CD14-positive monocyte (primary cell): ENCODE data around the gene UBE3C. TPM values are rescaled to one million over a fixed set of nuclear protein-coding genes. Genes with fewer than 3 reads are reported as not detected.
A peak's percentile ranks its signal among the peaks of the same experiment; 100 is the strongest.

Experiments used
- DNase-seq, 3 donors: peaks; one replicate each; pipeline ENCODE4 v3.0.0-alpha.2; 2011 to 2022
- H2AFZ ChIP-seq: 2 replicates; pipeline ENCODE4 v1.6.0; 2012; ENCODE audit warnings: mild to moderate bottlenecking, low read depth, low read length, inconsistent platforms; ENCODE audit not compliant: insufficient read depth, poor library complexity, severe bottlenecking
- H3K27ac ChIP-seq, 2 donors: 1 replicate in 1 of 2; 2 replicates in 1 of 2; pipeline ENCODE4 v1.5.1; 2012 to 2013; ENCODE audit warnings: low read length in 2 of 2, control low read depth in 1 of 2, inconsistent platforms in 1 of 2, low read depth in 1 of 2, mild to moderate bottlenecking in 1 of 2
- H3K27me3 ChIP-seq, 2 donors: one replicate each; pipeline versions ENCODE4 v1.6.0 to v1.6.1; 2011 to 2013; ENCODE audit warnings: low read length in 2 of 2; ENCODE audit not compliant: control insufficient read depth in 2 of 2, insufficient read depth in 2 of 2
- H3K36me3 ChIP-seq, 2 donors: replicated peaks in 1 of 2; 1 replicate in 1 of 2; 2 replicates in 1 of 2; pipeline versions ENCODE4 v1.5.1 to v1.6.1; 2012 to 2013; ENCODE audit warnings: low read length in 2 of 2, control low read depth in 1 of 2, inconsistent platforms in 1 of 2, mild to moderate bottlenecking in 1 of 2; ENCODE audit not compliant: insufficient read depth in 2 of 2, control insufficient read depth in 1 of 2
- H3K4me1 ChIP-seq, 2 donors: 1 replicate in 1 of 2; 2 replicates in 1 of 2; pipeline versions ENCODE4 v1.5.1 to v1.6.1; 2012 to 2013; ENCODE audit warnings: low read length in 2 of 2, control low read depth in 1 of 2, inconsistent platforms in 1 of 2, mild to moderate bottlenecking in 1 of 2, moderate library complexity in 1 of 2; ENCODE audit not compliant: insufficient read depth in 2 of 2, control insufficient read depth in 1 of 2
- H3K4me2 ChIP-seq: replicated peaks from 2 replicates; pipeline ENCODE3; 2012; ENCODE audit warnings: low read length, moderate library complexity, mild to moderate bottlenecking; ENCODE audit not compliant: poor library complexity, severe bottlenecking; ENCODE audit errors: extremely low read depth
- H3K4me3 ChIP-seq, 3 experiments: fragments of 200-600 bp in 1 of 3; sonication (generic) in 1 of 3; replicated peaks in 1 of 3; 1 replicate in 2 of 3; 2 replicates in 1 of 3; pipeline ENCODE4 v1.5.1; 2011 to 2013; ENCODE audit warnings: low read length in 3 of 3, mild to moderate bottlenecking in 3 of 3, control low read depth in 2 of 3, low read depth in 2 of 3, inconsistent platforms in 1 of 3, moderate library complexity in 1 of 3
- H3K79me2 ChIP-seq: 2 replicates; pipeline ENCODE4 v1.6.0; 2012; ENCODE audit warnings: mild to moderate bottlenecking, control low read depth, inconsistent platforms, low read length, moderate library complexity; ENCODE audit not compliant: insufficient read depth
- H3K9ac ChIP-seq: 2 replicates; pipeline ENCODE4 v1.6.0; 2017; ENCODE audit warnings: low read length, mild to moderate bottlenecking; ENCODE audit not compliant: insufficient read depth, poor library complexity, severe bottlenecking
- H3K9me3 ChIP-seq, 2 donors: replicated peaks in 1 of 2; 1 replicate in 1 of 2; 2 replicates in 1 of 2; pipeline versions ENCODE4 v1.5.1 to v1.6.1; 2012 to 2013; ENCODE audit warnings: low read length in 2 of 2, control low read depth in 1 of 2; ENCODE audit not compliant: control insufficient read depth in 1 of 2, insufficient read depth in 1 of 2
- H4K20me1 ChIP-seq: 2 replicates; pipeline ENCODE4 v1.6.0; 2012; ENCODE audit warnings: mild to moderate bottlenecking, low read length, control low read depth, moderate library complexity; ENCODE audit not compliant: insufficient read depth
- H3K27ac Mint-ChIP-seq, 7 donors: one replicate each; pipeline ENCODE4 v1.8.0; 2020; ENCODE audit warnings: mild to moderate bottlenecking in 7 of 7, mixed read lengths in 7 of 7, moderate library complexity in 6 of 7, inconsistent platforms in 2 of 7
- H3K27me3 Mint-ChIP-seq, 3 donors: one replicate each; pipeline ENCODE4 v1.8.0; 2021 to 2022; ENCODE audit warnings: low read depth in 3 of 3, mild to moderate bottlenecking in 3 of 3, mixed read lengths in 3 of 3, moderate library complexity in 3 of 3, inconsistent platforms in 1 of 3
- H3K36me3 Mint-ChIP-seq, 2 donors: one replicate each; pipeline ENCODE4 v1.8.0; 2020; ENCODE audit warnings: mixed read lengths in 2 of 2, inconsistent platforms in 1 of 2, mild to moderate bottlenecking in 1 of 2
- H3K4me1 Mint-ChIP-seq: one replicate; pipeline ENCODE4 v1.8.0; 2020; ENCODE audit warnings: mild to moderate bottlenecking, mixed read lengths
- H3K4me3 Mint-ChIP-seq, 2 donors: one replicate each; pipeline ENCODE4 v1.8.0; 2020; ENCODE audit warnings: mild to moderate bottlenecking in 2 of 2, mixed read lengths in 2 of 2, moderate library complexity in 1 of 2
- H3K9me3 Mint-ChIP-seq, 7 donors: one replicate each; pipeline ENCODE4 v1.8.0; 2020 to 2022; ENCODE audit warnings: mixed read lengths in 7 of 7, mild to moderate bottlenecking in 6 of 7, moderate library complexity in 6 of 7, inconsistent platforms in 2 of 7
- CTCF ChIP-seq: fragments of 200-600 bp; IDR thresholded peaks from one replicate; pipeline ENCODE4 v1.8.0; 2022; ENCODE audit warnings: antibody characterized with exemption, mild to moderate bottlenecking
- WGBS: methylation state at CpG from one replicate; pipeline ENCODE4 v1.1.5; 2013; ENCODE audit warnings: missing lambda C conversion rate; ENCODE audit not compliant: insufficient coverage; 5-methylcytosine and 5-hydroxymethylcytosine counted together
- intact Hi-C, 2 donors: fragments of 100-400 bp; cut with micrococcal nuclease; formaldehyde crosslinking; loops; one replicate each; pipeline versions ENCODE4 v1.15.0 to v1.15.1; 2023
- polyA plus RNA-seq, 3 donors: library from polyadenylated mRNA; depleted of rRNA in 1 of 3; unstranded in 2 of 3; stranded (reverse) in 1 of 3; fragments of 300-500 nt in 2 of 3; fragments of >200 nt in 1 of 3; fragmentation: Illumina TruSeq in 2 of 3; gene quantifications; 1 replicate in 2 of 3; 2 replicates in 1 of 3; pipeline ENCODE4 v1.2.3, GENCODE V29; 2012 to 2021
- small RNA-seq: library from RNA; depleted of rRNA; stranded (forward); fragments of <200 nt; gene quantifications from one replicate; pipeline ENCODE3, GENCODE V24; 2012; ENCODE audit warnings: low read depth; ENCODE audit not compliant: insufficient read length

Gene UBE3C
- polyA plus RNA-seq, 3 donors: 19.5 to 34.5 (median 24.3) TPM

DNA sequence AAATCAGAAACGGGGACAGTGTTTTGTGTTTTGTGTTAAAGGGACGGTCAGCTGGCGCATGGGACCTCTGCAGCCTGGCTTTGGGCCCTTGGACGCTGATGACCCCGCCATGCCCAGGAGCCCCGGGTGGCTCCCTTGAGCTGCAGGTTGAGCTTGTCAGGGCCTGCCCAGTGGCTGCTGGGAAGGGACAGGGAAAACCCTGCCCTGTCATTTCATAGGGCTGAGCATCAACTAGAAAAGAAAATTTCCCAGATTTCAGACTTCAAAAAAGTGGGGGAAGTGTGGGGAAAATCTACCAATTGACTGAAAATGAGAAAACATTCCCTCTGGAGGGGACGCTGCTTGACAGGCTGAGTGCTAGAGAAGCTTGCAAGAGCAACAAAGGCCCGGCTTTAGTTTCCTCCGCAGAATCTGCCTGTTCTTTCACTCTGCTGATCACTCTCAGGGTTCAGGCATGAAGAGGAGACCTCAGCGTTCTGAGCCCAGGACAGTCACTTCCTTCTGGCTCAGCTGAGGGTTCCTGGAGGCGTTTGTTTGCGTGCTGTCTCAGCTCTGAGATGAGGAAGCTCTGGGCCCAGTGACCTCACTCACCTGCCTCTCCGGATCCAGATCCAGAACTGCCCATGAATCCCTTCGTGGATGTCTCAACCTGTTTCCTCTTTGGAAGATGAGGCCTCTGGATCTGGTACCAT is 179.4 kb downstream of the UBE3C start:
- no peaks in the 10 kb centered on the region for H3K27me3 ChIP-seq
- H3K27me3 Mint-ChIP-seq: peaks cover 0 to 1% (median 0%) of the 10 kb centered on the region in 3 donors
- peaks cover 18% of the 10 kb centered on the region for H3K4me1 Mint-ChIP-seq
- peak overlapping the region; percentile 76 to 90 (median 86) for H3K27ac Mint-ChIP-seq
- no peaks in the 10 kb centered on the region for H3K9me3 ChIP-seq
- no peaks in the 10 kb centered on the region for H3K36me3 ChIP-seq
- H3K79me2 ChIP-seq: no peaks in the 10 kb centered on the region
- peak overlapping the region in 1 of 3 experiments; percentile 38 for H3K4me3 ChIP-seq
- intact Hi-C loops: no loop called here
- no peak for TF ChIP-seq CTCF
- peak overlapping the region; percentile 69 to 84 for H3K4me3 Mint-ChIP-seq
- H3K9me3 Mint-ChIP-seq: no peaks in the 10 kb centered on the region
- peak overlapping the region; percentile 64 for H3K4me2 ChIP-seq
- H4K20me1 ChIP-seq: no peaks in the 10 kb centered on the region
- DNase-seq: peak; percentile 73 to 95 (median 85)
- peaks cover 11 to 12% of the 10 kb centered on the region in 2 donors for H3K4me1 ChIP-seq
- H2AFZ ChIP-seq: peak overlapping the region; percentile 57
- peak overlapping the region; percentile 31 to 77 for H3K27ac ChIP-seq
- no peaks in the 10 kb centered on the region for H3K36me3 Mint-ChIP-seq
- 17% methylated on average over 10 of the region's 14 CpGs for WGBS
- peak overlapping the region; percentile 15 for H3K9ac ChIP-seq

Small RNA genes within 50 kb of the gene (small RNA-seq; reads per million reads assigned to genes)
- not detected for gene AC004975.1

Other genes with a start within 250 kb of the UBE3C start
- 10 to 100 TPM; 14.8 to 24.4 (median 21.2) TPM for gene LMBR1, start 245.7 kb upstream of the UBE3C start, polyA plus RNA-seq
- gene NOM1, start 189.2 kb upstream of the UBE3C start, polyA plus RNA-seq: 10 to 100 TPM in 1 of 3 donors, 1 to 10 TPM in 1, under 1 TPM in 1; 0.89 to 11.5 (median 1.9) TPM
- gene MNX1, start 128.3 kb upstream of the UBE3C start, polyA plus RNA-seq: not detected
- gene DNAJB6, start 198.1 kb downstream of the UBE3C start, polyA plus RNA-seq: 100 to 1,000 TPM in 2 of 3 donors, 10 to 100 TPM in 1; 66.6 to 117 (median 116) TPM